GM12891 (cell line): ENCODE results near the gene TPO.

Source experiments
- POLR2A ChIP-seq: IDR thresholded peaks from 2 replicates; pipeline ENCODE4 v1.6.1; 2011; ENCODE audit warnings: low read depth, low read length, control low read depth
- POLR2AphosphoS5 ChIP-seq: IDR thresholded peaks from 2 replicates; pipeline ENCODE4 v1.6.1; 2011; ENCODE audit warnings: low read depth, low read length, control low read depth
- TAF1 ChIP-seq: IDR thresholded peaks from 2 replicates; pipeline ENCODE4 v1.6.1; 2011; ENCODE audit warnings: low read depth, low read length, control low read depth

DNA sequence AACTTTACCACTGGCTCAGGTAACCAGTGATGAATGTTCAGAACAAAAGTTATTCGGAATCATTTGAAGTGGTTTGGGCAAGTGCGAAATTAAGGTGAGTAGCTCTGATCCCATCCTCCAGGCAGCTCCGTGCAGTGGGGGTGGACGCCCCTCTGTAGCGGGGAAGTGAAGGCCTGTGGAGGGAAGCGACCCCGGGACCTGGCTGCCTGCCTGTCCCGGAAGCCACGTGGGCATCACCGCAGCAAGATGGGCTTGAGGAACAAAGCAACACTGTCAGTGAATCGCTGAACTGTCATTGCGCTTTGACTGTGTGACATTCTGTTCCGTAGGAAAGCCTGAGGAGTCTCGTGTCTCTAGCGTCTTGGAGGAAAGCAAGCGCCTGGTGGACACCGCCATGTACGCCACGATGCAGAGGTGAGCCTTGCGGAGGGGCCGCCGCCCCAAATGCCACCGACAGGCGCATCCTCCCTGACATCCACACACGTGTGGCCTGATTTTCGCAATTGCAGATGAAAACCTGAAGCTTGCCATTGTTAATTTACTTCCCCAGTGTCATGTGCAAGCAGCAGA is 9.5 kb downstream of the TPO start:
- no peak for TF ChIP-seq POLR2A
- TF ChIP-seq TAF1 = no peak
- TF ChIP-seq POLR2AphosphoS5 = no peak
